Heart left ventricle (tissue), 13 donors: ENCODE measurements around the gene MTCH1.

Experiments used
- CTCF ChIP-seq, 12 donors: fragments of 200-600 bp; sonication (generic) in 4 of 12; IDR thresholded peaks; one replicate each; pipeline versions ENCODE4 v1.5.0 to v1.8.0; 2018 to 2022; ENCODE audit warnings: antibody characterized with exemption in 12 of 12, mild to moderate bottlenecking in 5 of 12
- POLR2A ChIP-seq, 2 donors: fragments of 450-650 bp; IDR thresholded peaks; one replicate each; pipeline ENCODE4 v1.6.1; 2017; ENCODE audit warnings: antibody characterized with exemption in 2 of 2, mild to moderate bottlenecking in 2 of 2, moderate library complexity in 2 of 2
- donor health status: ischemic (EF 13 %, LVEDD 7.1; RV severe dilation, severe dysfunction).
- donor health status: DM: no; HTN: yes; CAD: no.
- donor health status: DM: no; HTN: no; CAD: no.
- donor health status: ischemic (EF 25% LVEDD 6.9; RV normal size, moderate dysfunction).
- donor health status: ischemic (EF 25% LVEDD 5.7; RV mildly dilated, moderate dysfunction).
- donor health status: ischemic (EF 35%, LVEDD 5.7; RV mildly dilated, moderate dysfunction).
- donor health status: nonischemic (EF 11% LVEDD 7.7; RV severe dilation, severe dysfunction).
- donor health status: DM: yes; HTN: yes; CAD: no.
- donor health status: PGD.
- donor health status: ischemic (EF 29% LVEDD 5.4; RV normal size, mild dysfunction).
- donor health status: nonischemic (EF 23%, LVEDD 6.1; RV moderate dilation, normal function).

- no peak for TF ChIP-seq CTCF (IDR thresholded peaks at IDR 0.05)
- TF ChIP-seq POLR2A (IDR thresholded peaks at IDR 0.05): no peak
Observed at GRCh38 chr6:36933519-36933918, 52.5 kb downstream of the MTCH1 start.
